SU-DHL-6 (cell line): ENCODE data around the gene KCNB1.

Experiments
- CTCF ChIP-seq: fragments of 200-600 bp; sonication (generic); IDR thresholded peaks from one replicate; pipeline ENCODE4 v1.5.1; 2017; ENCODE audit warnings: antibody characterized with exemption, mild to moderate bottlenecking, low read length, moderate library complexity; ENCODE audit not compliant: insufficient read depth, poor library complexity, severe bottlenecking
- EZH2phosphoT487 ChIP-seq: fragments of 200-600 bp; sonication (generic), shearing (Covaris generic); conservative IDR thresholded peaks from 2 replicates; pipeline ENCODE4 v1.6.1; 2018; ENCODE audit warnings: mild to moderate bottlenecking, antibody characterized with exemption, low read length, moderate library complexity, mixed read lengths

- TF ChIP-seq CTCF (no peak), EZH2phosphoT487 (no peak)
These were observed 62.7 kb downstream of the KCNB1 start for GRCh38 chr20:49419785-49420184.
